PFSK-1 (cell line): ENCODE measurements around the gene KDM4C.

Experiments used
- POLR2AphosphoS5 ChIP-seq: IDR thresholded peaks from 2 replicates; pipeline ENCODE4 v1.6.1; 2012; ENCODE audit warnings: low read depth, mild to moderate bottlenecking, control low read depth, low read length, moderate library complexity
- SIN3A ChIP-seq: IDR thresholded peaks from 2 replicates; pipeline ENCODE4 v1.6.1; 2012; ENCODE audit warnings: mild to moderate bottlenecking, low read length, moderate library complexity, borderline replicate concordance; ENCODE audit not compliant: insufficient read depth
- TAF1 ChIP-seq: IDR thresholded peaks from 2 replicates; pipeline ENCODE4 v1.6.1; 2012; ENCODE audit warnings: low read length, control low read depth, borderline replicate concordance; ENCODE audit not compliant: insufficient read depth
- TF ChIP-seq, protein P1 (sequence below), 2 experiments: IDR thresholded peaks; 2 replicates each; pipeline versions ENCODE4 v1.6.1 to v1.8.0; 2011 to 2012; ENCODE audit warnings: low read depth in 2 of 2, low read length in 2 of 2, control low read depth in 1 of 2, inconsistent platforms in 1 of 2, mild to moderate bottlenecking in 1 of 2, moderate library complexity in 1 of 2; ENCODE audit not compliant: insufficient read depth in 1 of 2

- TF ChIP-seq, protein P1, sequence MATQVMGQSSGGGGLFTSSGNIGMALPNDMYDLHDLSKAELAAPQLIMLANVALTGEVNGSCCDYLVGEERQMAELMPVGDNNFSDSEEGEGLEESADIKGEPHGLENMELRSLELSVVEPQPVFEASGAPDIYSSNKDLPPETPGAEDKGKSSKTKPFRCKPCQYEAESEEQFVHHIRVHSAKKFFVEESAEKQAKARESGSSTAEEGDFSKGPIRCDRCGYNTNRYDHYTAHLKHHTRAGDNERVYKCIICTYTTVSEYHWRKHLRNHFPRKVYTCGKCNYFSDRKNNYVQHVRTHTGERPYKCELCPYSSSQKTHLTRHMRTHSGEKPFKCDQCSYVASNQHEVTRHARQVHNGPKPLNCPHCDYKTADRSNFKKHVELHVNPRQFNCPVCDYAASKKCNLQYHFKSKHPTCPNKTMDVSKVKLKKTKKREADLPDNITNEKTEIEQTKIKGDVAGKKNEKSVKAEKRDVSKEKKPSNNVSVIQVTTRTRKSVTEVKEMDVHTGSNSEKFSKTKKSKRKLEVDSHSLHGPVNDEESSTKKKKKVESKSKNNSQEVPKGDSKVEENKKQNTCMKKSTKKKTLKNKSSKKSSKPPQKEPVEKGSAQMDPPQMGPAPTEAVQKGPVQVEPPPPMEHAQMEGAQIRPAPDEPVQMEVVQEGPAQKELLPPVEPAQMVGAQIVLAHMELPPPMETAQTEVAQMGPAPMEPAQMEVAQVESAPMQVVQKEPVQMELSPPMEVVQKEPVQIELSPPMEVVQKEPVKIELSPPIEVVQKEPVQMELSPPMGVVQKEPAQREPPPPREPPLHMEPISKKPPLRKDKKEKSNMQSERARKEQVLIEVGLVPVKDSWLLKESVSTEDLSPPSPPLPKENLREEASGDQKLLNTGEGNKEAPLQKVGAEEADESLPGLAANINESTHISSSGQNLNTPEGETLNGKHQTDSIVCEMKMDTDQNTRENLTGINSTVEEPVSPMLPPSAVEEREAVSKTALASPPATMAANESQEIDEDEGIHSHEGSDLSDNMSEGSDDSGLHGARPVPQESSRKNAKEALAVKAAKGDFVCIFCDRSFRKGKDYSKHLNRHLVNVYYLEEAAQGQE (IDR thresholded peaks at IDR 0.05; ENCODE audit: insufficient read depth in 1 of 2, low read depth in 2 of 2, low read length in 2 of 2): no peak
- TF ChIP-seq TAF1 (no peak), POLR2AphosphoS5 (no peak), SIN3A (no peak)
These were observed 407.7 kb downstream of the KDM4C start for GRCh38 chr9:7165331-7165975.
